Measurements from ENCODE around the gene CCDC33. TPM values are rescaled to one million over a fixed set of nuclear protein-coding genes. Genes with fewer than 3 reads are reported as not detected.

The CCDC33 gene
- total and polyA plus RNA-seq, 10 of the 15 experiments (the other 5 are each of a cell fraction or from before 2014, with no cell fraction given), result 0.57 to 5.8 (median 4.3) TPM

DNA sequence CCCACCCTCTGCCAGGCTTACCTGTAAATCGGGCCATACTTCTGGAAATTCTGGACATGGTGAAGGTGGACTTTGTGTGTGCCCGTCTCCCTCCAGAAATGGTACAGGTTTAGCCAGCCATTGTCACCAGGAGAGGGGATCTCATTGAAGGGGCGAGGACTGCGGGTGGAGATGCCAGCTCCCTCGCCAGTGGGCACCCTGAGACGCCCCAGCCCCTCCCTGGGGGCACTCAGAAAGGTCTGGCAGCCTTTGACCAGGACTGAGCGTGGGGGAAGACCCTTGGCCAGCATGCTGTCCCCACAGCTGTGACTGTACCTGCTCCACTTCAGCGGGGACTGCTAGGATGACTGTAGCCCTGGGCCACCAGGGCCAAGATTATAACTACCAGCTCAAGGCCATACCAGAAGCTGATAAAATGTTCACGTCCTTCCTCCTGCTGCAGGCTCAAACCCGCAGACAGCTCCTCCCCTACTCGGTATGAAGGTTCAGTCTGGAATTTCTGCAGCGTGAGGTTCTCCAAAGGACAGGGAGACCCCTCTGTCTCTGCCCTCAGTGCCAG, 131.2 kb downstream of the CCDC33 start, which contains the start of gene CYP11A1 (continued):
- TF ChIP-seq ZBTB11 (CRISPR knock-in tag; IDR thresholded peaks at IDR 0.05) (no peak), PML (IDR thresholded peaks at IDR 0.05; ENCODE audit: low read length) (no peak), FOS (IDR thresholded peaks at IDR 0.05; ENCODE audit: borderline replicate concordance, extremely low read depth, insufficient read length) (no peak), TAF1 (IDR thresholded peaks at IDR 0.05; ENCODE audit: borderline replicate concordance, low read depth, low read length) (no peak)

DNA sequence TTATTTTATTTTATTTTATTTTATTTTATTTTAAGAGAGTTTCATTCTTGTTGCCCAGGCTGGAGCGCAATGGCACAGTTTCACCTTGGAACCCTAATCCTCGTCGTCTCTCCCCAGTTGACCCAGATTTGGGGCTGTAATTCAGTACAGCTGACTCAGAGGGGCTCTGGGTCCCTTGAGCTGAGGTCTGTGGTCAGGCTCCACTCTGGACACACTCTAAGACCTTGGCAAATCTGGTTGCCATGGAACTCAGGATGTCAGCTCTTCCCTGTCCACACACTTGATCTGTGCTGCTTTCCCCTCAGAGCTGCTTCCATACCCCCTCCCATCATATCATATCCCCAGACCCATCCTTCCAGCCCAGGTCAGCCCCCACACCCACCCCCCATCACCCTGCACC, 132.0 kb downstream of the CCDC33 start:
- FAIRE-seq, result no peak
- no peak overlapping the region for H2AFZ ChIP-seq (ENCODE audit: control insufficient read depth, low read depth, low read length)
- 88% methylated on average over 3 of the region's 3 CpGs for WGBS (ENCODE audit: insufficient coverage, insufficient replicate concordance, low lambda C conversion rate, missing lambda C conversion rate)
- no peak for DNase-seq (ENCODE audit: low read depth, low spot score)
- TF ChIP-seq RELA (IDR thresholded peaks at IDR 0.05; ENCODE audit: borderline replicate concordance, partially characterized antibody), result no peak
- no peak for TF ChIP-seq RFX5 (IDR thresholded peaks at IDR 0.05; ENCODE audit: low read depth, low read length)
- H3K27me3 ChIP-seq (replicated peaks in 1 of 2; ENCODE audit: control insufficient read depth in 2 of 2, insufficient read depth in 2 of 2, low read length in 1 of 2), result peaks cover 4 to 5% of the 10 kb centered on the region in 2 experiments; a peak in 3 of 4 replicates
- in situ Hi-C loops (cut with MboI) (no loop called here), intact Hi-C loops (cut with micrococcal nuclease; ENCODE audit: unreplicated experiment) (no loop called here)
- H3K27ac ChIP-seq (ENCODE audit: control insufficient read depth, insufficient read depth), result no peak overlapping the region
- POLR2A ChIA-PET, result no interaction called here
- no peaks in the 10 kb centered on the region for H3K4me1 ChIP-seq (ENCODE audit: control insufficient read depth, insufficient read depth, low read length)
- no peak overlapping the region for H3K9ac ChIP-seq (ENCODE audit: control insufficient read depth, insufficient read depth, low read length)
- no peak for ATAC-seq
- no peaks in the 10 kb centered on the region for H4K20me1 ChIP-seq (ENCODE audit: control insufficient read depth, insufficient read depth)
- H3K4me2 ChIP-seq (ENCODE audit: control insufficient read depth, insufficient read depth), result no peak overlapping the region
- no peaks in the 10 kb centered on the region for H3K9me3 ChIP-seq (replicated peaks; ENCODE audit: control insufficient read depth, insufficient read depth, low read length)
- no peak overlapping the region for H3K4me3 ChIP-seq
- SMC1A ChIA-PET (ENCODE audit: uncharacterized antibody, unreplicated experiment), result interaction anchor here (0.6 kb wide), 1 partner anchor 374 kb away, joined by 3 read pairs; no protein-coding TSS in a partner anchor
- no peaks in the 10 kb centered on the region for H3K79me2 ChIP-seq (ENCODE audit: control insufficient read depth, insufficient read depth, low read length)
- H3K36me3 ChIP-seq (ENCODE audit: control insufficient read depth in 2 of 2, insufficient read depth in 2 of 2, low read length in 1 of 2), result no peaks in the 10 kb centered on the region
- no TSS peak for BruUV-seq (replicated peaks)
- RAD21 ChIA-PET (ENCODE audit: unreplicated experiment), result interaction anchor here (1.2 kb wide), 1 partner anchor 8 kb away, joined by 3 read pairs; no protein-coding TSS in a partner anchor
- CTCF ChIA-PET, result interaction anchor here (1.0 to 21.7 kb wide), 2 partner anchors 69 to 401 kb away, joined by 3 to 655 read pairs; partner anchors contain the start of gene SEMA7A

Data from GM12878 (cell line).